Sciatic nerve (tissue), 2 donors: ENCODE results near the gene TFCP2. TPM values are rescaled to one million over a fixed set of nuclear protein-coding genes. Genes with fewer than 3 reads are reported as not detected.

Experiments
- ATAC-seq: fragments of 200-7000 bp; cut with Tn5 transposase; one replicate; pipeline ENCODE4 v1.9.1; 2020; ENCODE audit warnings: mild to moderate bottlenecking, moderate library complexity
- DNase-seq: peaks from one replicate; pipeline ENCODE4 v3.0.0-alpha.2; 2020; ENCODE audit warnings: low spot score
- intact Hi-C: fragments of 100-400 bp; cut with DNase I; formaldehyde crosslinking; loops from one replicate; pipeline ENCODE4 v1.14.2; 2022
- total RNA-seq: library from RNA; stranded (reverse); fragmentation: NEBNext Ultra II Directional; extraction: Animal tissue kit (Norgen Biotek cat#: 25700); gene quantifications from one replicate; pipeline ENCODE4 v1.2.1, GENCODE V29; 2021
- donor health status: DM: no; HTN: no; CAD: no.
- donor health status: DM: no; HTN: no; CAD: no.

TFCP2 gene
- total RNA-seq, 1 donor from 2014 or later: 32.2 TPM

GRCh38 chr12:51171884-51172514 lies 936 bp downstream of the TFCP2 start:
- DNase-seq (no peak), ATAC-seq (peak; percentile 16)
- intact Hi-C loops: no loop called here

- DNase-seq (no peak), ATAC-seq (no peak)
- intact Hi-C loops: no loop called here
Measured at GRCh38 chr12:51163795-51164194, 9.1 kb downstream of the TFCP2 start.

GRCh38 chr12:51162217-51162616 lies 10.7 kb downstream of the TFCP2 start:
- ATAC-seq (no peak), DNase-seq (no peak)
- intact Hi-C loops: no loop called here

GRCh38 chr12:51160814-51161459 lies 12.0 kb downstream of the TFCP2 start:
- intact Hi-C loops: no loop called here
- ATAC-seq: peak; percentile 76
- DNase-seq: no peak

- DNase-seq: no peak
- intact Hi-C loops: no loop called here
- no peak for ATAC-seq
Measured at GRCh38 chr12:51156245-51156765, 16.6 kb downstream of the TFCP2 start.

GRCh38 chr12:51152953-51153352 lies 20.0 kb downstream of the TFCP2 start:
- no peak for ATAC-seq
- intact Hi-C loops: no loop called here
- DNase-seq: no peak

GRCh38 chr12:51150777-51151176 lies 22.2 kb downstream of the TFCP2 start:
- DNase-seq (no peak), ATAC-seq (no peak)
- intact Hi-C loops: no loop called here

- intact Hi-C loops: no loop called here
- ATAC-seq (no peak), DNase-seq (no peak)
Measured at GRCh38 chr12:51147309-51147708, 25.6 kb downstream of the TFCP2 start.

GRCh38 chr12:51139292-51139844 lies 33.6 kb downstream of the TFCP2 start:
- ATAC-seq: no peak
- DNase-seq: no peak
- intact Hi-C loops: no loop called here

- no peak for DNase-seq
- intact Hi-C loops: no loop called here
- ATAC-seq: no peak
Measured at GRCh38 chr12:51132693-51133092, 40.2 kb downstream of the TFCP2 start.

GRCh38 chr12:51131745-51132521 lies 41.0 kb downstream of the TFCP2 start:
- no peak for ATAC-seq
- no peak for DNase-seq
- intact Hi-C loops: no loop called here

GRCh38 chr12:51128919-51129318 lies 44.0 kb downstream of the TFCP2 start:
- intact Hi-C loops: no loop called here

GRCh38 chr12:51127050-51127729 lies 45.7 kb downstream of the TFCP2 start:
- intact Hi-C loops: no loop called here
- DNase-seq: no peak
- ATAC-seq: no peak

More at GRCh38 chr12:51128919-51129318, 44.0 kb downstream of the TFCP2 start:
- ATAC-seq: no peak
- DNase-seq: no peak

- ATAC-seq (no peak), DNase-seq (no peak)
- intact Hi-C loops: no loop called here
Measured at GRCh38 chr12:51126297-51126696, 46.6 kb downstream of the TFCP2 start.

- intact Hi-C loops: no loop called here
- DNase-seq (no peak), ATAC-seq (no peak)
Measured at GRCh38 chr12:51124504-51124903, 48.4 kb downstream of the TFCP2 start.

- DNase-seq (no peak), ATAC-seq (no peak)
- intact Hi-C loops: no loop called here
Measured at GRCh38 chr12:51122844-51123243, 50.1 kb downstream of the TFCP2 start.

- intact Hi-C loops: no loop called here
- ATAC-seq (no peak), DNase-seq (no peak)
Measured at GRCh38 chr12:51118706-51119105, 54.2 kb downstream of the TFCP2 start.

GRCh38 chr12:51115533-51115932 lies 57.4 kb downstream of the TFCP2 start:
- ATAC-seq (no peak), DNase-seq (no peak)
- intact Hi-C loops: no loop called here

- no peak for ATAC-seq
- DNase-seq: no peak
Measured at GRCh38 chr12:51108136-51108535, 64.8 kb downstream of the TFCP2 start.

More at GRCh38 chr12:51108136-51108535, 64.8 kb downstream of the TFCP2 start:
- intact Hi-C loops: no loop called here
